Esophagus muscularis mucosa (tissue), 4 donors: ENCODE results near the gene PC. TPM values are rescaled to one million over a fixed set of nuclear protein-coding genes. Genes with fewer than 3 reads are reported as not detected.

ENCODE experiments used
- DNase-seq: peaks from one replicate; pipeline ENCODE4 v3.0.0-alpha.2; 2017; ENCODE audit errors: extremely low spot score
- H3K27ac ChIP-seq, 4 donors: fragments of 200-600 bp; sonication (generic); replicated peaks in 1 of 4; 1 replicate in 3 of 4; 2 replicates in 1 of 4; pipeline ENCODE4 v1.5.1; 2016 to 2019; ENCODE audit warnings: mild to moderate bottlenecking in 1 of 4
- H3K27me3 ChIP-seq, 4 donors: fragments of 200-600 bp; sonication (generic); one replicate each; pipeline versions ENCODE4 v1.5.1 to v1.6.0; 2016 to 2019
- H3K36me3 ChIP-seq, 4 donors: fragments of 200-600 bp; sonication (generic); one replicate each; pipeline ENCODE4 v1.5.1; 2016 to 2019
- H3K4me1 ChIP-seq, 4 donors: fragments of 200-600 bp; sonication (generic); one replicate each; pipeline ENCODE4 v1.5.1; 2016 to 2019
- H3K4me3 ChIP-seq, 4 donors: fragments of 200-600 bp; sonication (generic); 1 replicate in 2 of 4; 2 replicates in 2 of 4; pipeline ENCODE4 v1.5.1; 2016 to 2019; ENCODE audit warnings: mild to moderate bottlenecking in 4 of 4, moderate library complexity in 1 of 4
- H3K9me3 ChIP-seq, 4 donors: fragments of 200-600 bp; sonication (generic); 1 replicate in 3 of 4; 2 replicates in 1 of 4; pipeline ENCODE4 v1.5.1; 2016 to 2019
- EP300 ChIP-seq: sonication (generic); formaldehyde crosslinking; IDR thresholded peaks from one replicate; pipeline ENCODE4 v1.6.1; 2017; ENCODE audit warnings: antibody characterized with exemption
- POLR2A ChIP-seq: fragments of 450-650 bp; IDR thresholded peaks from one replicate; pipeline ENCODE4 v1.6.1; 2017; ENCODE audit warnings: antibody characterized with exemption, moderate library complexity, mild to moderate bottlenecking, low read depth
- POLR2AphosphoS5 ChIP-seq, 2 donors: sonication (generic); formaldehyde crosslinking; IDR thresholded peaks; one replicate each; pipeline ENCODE4 v1.6.1; 2017; ENCODE audit warnings: antibody characterized with exemption in 2 of 2
- WGBS: methylation state at CpG from one replicate; pipeline ENCODE4 v1.1.5; 2018; 5-methylcytosine and 5-hydroxymethylcytosine counted together
- intact Hi-C: fragments of 100-400 bp; cut with DNase I; formaldehyde crosslinking; loops from one replicate; pipeline ENCODE4 v1.15.1; 2023
- total RNA-seq, 4 donors: library from RNA; depleted of rRNA; stranded (reverse); fragments of >200 nt; gene quantifications; one replicate each; pipeline versions ENCODE4 v1.1.0 to v1.2.1, GENCODE V29; 2016
- TF ChIP-seq, protein P1 (sequence below), 3 experiments: fragments of 200-600 bp in 2 of 3; fragments of 450-650 bp in 1 of 3; sonication (generic) in 2 of 3; IDR thresholded peaks; one replicate each; pipeline ENCODE4 v1.5.1; 2017 to 2019; ENCODE audit warnings: antibody characterized with exemption in 3 of 3, mild to moderate bottlenecking in 2 of 3, moderate library complexity in 1 of 3

Gene PC
- total RNA-seq, 4 donors from 2014 or later: 2.1 to 5.5 (median 5.1) TPM

DNA sequence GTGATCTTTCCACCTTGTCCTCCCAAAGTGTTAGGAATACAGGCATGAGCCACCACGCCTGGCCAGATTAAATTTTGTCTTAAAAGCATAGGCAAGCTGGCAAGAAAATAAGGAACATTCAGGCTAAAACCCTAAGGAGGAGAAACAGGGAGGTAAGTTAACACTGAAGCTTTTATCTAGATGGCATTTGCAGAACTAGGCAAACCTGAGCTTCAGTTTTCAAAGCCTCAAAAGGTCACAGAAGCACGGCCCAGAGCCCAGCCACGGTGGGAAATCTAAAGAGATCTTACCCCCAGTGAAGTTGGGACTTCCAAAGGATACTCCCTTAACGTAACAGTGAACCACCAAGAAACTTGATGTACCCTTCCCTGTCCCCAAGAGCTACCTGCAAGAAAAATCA is 28.4 kb downstream of the PC start:
- no peaks in the 10 kb centered on the region for H3K9me3 ChIP-seq
- no peak overlapping the region for H3K4me3 ChIP-seq
- no peak for DNase-seq
- H3K27ac ChIP-seq: no peak overlapping the region
- no peaks in the 10 kb centered on the region for H3K36me3 ChIP-seq
- intact Hi-C loops: no loop called here
- 81% methylated on average over 4 of the region's 4 CpGs for WGBS
- H3K27me3 ChIP-seq: no peaks in the 10 kb centered on the region
- TF ChIP-seq POLR2A (no peak), POLR2AphosphoS5 (IDR thresholded peaks at IDR 0.05) (no peak), EP300 (no peak)
- TF ChIP-seq, protein P1, sequence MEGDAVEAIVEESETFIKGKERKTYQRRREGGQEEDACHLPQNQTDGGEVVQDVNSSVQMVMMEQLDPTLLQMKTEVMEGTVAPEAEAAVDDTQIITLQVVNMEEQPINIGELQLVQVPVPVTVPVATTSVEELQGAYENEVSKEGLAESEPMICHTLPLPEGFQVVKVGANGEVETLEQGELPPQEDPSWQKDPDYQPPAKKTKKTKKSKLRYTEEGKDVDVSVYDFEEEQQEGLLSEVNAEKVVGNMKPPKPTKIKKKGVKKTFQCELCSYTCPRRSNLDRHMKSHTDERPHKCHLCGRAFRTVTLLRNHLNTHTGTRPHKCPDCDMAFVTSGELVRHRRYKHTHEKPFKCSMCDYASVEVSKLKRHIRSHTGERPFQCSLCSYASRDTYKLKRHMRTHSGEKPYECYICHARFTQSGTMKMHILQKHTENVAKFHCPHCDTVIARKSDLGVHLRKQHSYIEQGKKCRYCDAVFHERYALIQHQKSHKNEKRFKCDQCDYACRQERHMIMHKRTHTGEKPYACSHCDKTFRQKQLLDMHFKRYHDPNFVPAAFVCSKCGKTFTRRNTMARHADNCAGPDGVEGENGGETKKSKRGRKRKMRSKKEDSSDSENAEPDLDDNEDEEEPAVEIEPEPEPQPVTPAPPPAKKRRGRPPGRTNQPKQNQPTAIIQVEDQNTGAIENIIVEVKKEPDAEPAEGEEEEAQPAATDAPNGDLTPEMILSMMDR (IDR thresholded peaks at IDR 0.05): no peak
- H3K4me1 ChIP-seq: no peaks in the 10 kb centered on the region

DNA sequence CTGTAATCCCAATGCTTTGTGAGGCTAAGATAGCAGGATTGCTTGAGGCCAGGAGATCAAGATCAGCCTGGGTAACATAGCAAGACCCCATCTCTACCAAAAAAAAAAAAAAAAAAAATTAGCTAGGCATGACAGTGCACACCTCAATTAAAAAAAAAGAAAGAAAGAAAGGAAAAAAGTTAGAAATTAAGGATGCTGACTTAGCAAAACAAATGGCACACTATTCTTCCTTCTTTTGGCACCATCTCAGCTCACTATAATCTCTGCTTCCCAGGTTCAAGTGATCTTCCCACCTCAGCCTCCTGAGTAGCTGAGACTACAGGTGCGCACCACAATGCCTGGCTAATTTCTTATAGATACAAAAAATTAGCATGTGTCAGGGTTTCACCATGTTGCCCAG is 33.9 kb downstream of the PC start:
- H3K27me3 ChIP-seq: no peaks in the 10 kb centered on the region
- DNase-seq: no peak
- 100% methylated on average over 1 of the region's 1 CpG for WGBS
- H3K27ac ChIP-seq: no peak overlapping the region
- H3K4me3 ChIP-seq: no peak overlapping the region
- no peak for TF ChIP-seq POLR2AphosphoS5 (IDR thresholded peaks at IDR 0.05)
- TF ChIP-seq, protein P1 (IDR thresholded peaks at IDR 0.05): no peak
- TF ChIP-seq POLR2A: no peak
- no peak for TF ChIP-seq EP300
- intact Hi-C loops: no loop called here
- H3K36me3 ChIP-seq: no peaks in the 10 kb centered on the region
- no peaks in the 10 kb centered on the region for H3K9me3 ChIP-seq
- H3K4me1 ChIP-seq: no peaks in the 10 kb centered on the region

DNA sequence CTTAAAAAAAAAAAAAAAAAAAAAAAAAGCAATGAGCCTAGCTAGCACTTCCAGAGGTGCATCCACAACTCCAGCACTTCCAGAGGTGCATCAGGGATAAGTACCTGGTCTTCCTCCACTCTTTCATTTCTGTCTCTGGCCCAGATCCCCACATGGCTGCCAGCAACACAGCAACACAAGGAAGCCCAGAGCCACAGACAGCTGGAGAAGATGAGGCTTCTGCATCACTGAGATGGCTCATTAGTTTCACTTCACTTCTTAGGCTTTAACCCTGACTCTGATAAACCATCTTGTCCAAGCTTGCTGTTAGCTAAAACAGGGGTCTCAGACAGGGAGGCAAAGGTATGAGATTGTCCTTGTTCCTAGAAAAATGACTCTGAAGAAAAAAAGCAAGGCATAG is 35.6 kb downstream of the PC start:
- no peaks in the 10 kb centered on the region for H3K9me3 ChIP-seq
- no peak for DNase-seq
- H3K4me3 ChIP-seq: no peak overlapping the region
- H3K36me3 ChIP-seq: no peaks in the 10 kb centered on the region
- no peaks in the 10 kb centered on the region for H3K27me3 ChIP-seq
- H3K4me1 ChIP-seq: no peaks in the 10 kb centered on the region
- intact Hi-C loops: no loop called here
- no peak overlapping the region for H3K27ac ChIP-seq
- TF ChIP-seq POLR2A: no peak
- TF ChIP-seq POLR2AphosphoS5 (IDR thresholded peaks at IDR 0.05): no peak
- no peak for TF ChIP-seq EP300
- TF ChIP-seq, protein P1 (IDR thresholded peaks at IDR 0.05): no peak

GRCh38 chr11:66920978-66921784 is 37.0 kb downstream of the PC start:
- Histone ChIP-seq H3K27ac (no peak overlapping the region), H3K9me3 (no peaks in the 10 kb centered on the region), H3K4me1 (no peaks in the 10 kb centered on the region), H3K27me3 (no peaks in the 10 kb centered on the region), H3K36me3 (no peaks in the 10 kb centered on the region), H3K4me3 (no peak overlapping the region)
- no peak for DNase-seq
- TF ChIP-seq POLR2AphosphoS5 (IDR thresholded peaks at IDR 0.05) (no peak), EP300 (no peak), POLR2A (no peak)
- TF ChIP-seq, protein P1 (IDR thresholded peaks at IDR 0.05): no peak
- WGBS: 79% methylated on average over 18 of the region's 18 CpGs
- intact Hi-C loops: no loop called here

- intact Hi-C loops: no loop called here
- Histone ChIP-seq H3K4me3 (no peak overlapping the region), H3K27ac (no peak overlapping the region), H3K27me3 (no peaks in the 10 kb centered on the region), H3K4me1 (peaks cover 0 to 5% (median 0%) of the 10 kb centered on the region in 4 donors), H3K36me3 (no peaks in the 10 kb centered on the region), H3K9me3 (no peaks in the 10 kb centered on the region)
- no peak for TF ChIP-seq POLR2AphosphoS5 (IDR thresholded peaks at IDR 0.05)
- no peak for TF ChIP-seq EP300
- TF ChIP-seq, protein P1 (IDR thresholded peaks at IDR 0.05): no peak
- no peak for TF ChIP-seq POLR2A
- no peak for DNase-seq
- WGBS: 82% methylated on average over 6 of the region's 6 CpGs
Observed at GRCh38 chr11:66919923-66920322, 38.3 kb downstream of the PC start.
